HG03066 (cell line): ENCODE results near the gene DUXB.

Experiments
- ATAC-seq: cut with Tn5 transposase; IDR thresholded peaks from one replicate; pipeline ENCODE4 v1.9.1; 2021; ENCODE audit warnings: low read depth; ENCODE audit not compliant: unreplicated experiment

Gene DUXB

DNA sequence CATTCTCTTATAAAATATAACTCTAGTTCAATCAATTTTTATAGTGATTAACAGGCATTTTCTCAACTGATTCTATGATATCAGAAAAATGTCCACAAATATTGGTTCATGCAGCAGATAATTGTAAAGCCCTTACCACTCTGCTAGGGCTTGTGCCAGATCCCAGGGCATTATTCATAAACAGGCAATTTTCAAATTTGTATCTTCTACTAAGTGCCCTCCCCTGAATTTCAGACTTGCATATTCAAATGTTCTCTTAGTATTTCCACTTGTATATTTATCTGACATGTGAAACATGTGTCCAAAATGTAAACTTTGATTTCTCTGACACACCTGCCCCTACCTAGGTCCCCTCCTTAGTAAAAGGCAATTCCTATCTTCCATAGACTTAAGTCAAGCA lies 33.8 kb downstream of the DUXB start:
- no peak for ATAC-seq

- no peak for ATAC-seq
Observed at GRCh38 chr16:75660726-75661302, 40.4 kb downstream of the DUXB start.

DNA sequence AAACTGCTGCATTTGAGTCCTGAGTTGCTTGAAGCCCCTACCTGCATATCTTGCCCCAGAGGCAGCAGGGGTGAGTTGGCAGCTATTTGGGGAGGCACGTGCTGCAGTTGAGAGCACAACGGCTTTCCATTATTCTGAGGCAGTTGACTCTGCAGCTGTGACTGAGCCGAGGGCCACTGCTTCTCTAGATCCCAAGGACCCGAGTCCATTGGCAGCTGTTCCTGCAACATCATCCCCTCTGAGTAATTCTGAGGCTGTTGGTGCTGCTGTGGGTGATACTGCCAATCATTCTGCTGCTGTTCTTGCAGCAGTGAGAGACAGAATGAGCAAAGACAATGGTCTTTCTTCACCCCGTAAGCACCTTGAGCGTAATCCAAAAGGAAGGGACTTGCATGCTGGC lies 40.9 kb downstream of the DUXB start:
- ATAC-seq = no peak

DNA sequence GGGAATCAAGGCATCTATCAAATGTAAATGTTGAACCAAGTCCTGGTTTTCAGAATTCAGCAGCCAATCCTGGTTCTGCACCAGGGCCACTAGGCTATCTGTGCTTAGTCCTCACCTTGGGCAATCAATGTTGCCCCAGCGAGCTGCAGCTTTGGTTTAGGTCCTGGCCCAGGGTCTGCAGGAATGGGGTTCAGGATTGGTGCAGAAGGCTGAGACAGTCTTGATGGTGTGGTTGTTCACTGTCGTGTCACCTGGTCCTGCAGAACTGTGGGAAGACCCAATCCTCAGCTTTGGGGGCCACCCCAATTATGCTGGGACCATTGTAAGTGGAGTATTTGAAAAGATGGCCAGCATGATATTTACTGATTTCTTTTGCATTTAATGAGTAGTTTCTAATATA lies 43.1 kb downstream of the DUXB start:
- no peak for ATAC-seq

DNA sequence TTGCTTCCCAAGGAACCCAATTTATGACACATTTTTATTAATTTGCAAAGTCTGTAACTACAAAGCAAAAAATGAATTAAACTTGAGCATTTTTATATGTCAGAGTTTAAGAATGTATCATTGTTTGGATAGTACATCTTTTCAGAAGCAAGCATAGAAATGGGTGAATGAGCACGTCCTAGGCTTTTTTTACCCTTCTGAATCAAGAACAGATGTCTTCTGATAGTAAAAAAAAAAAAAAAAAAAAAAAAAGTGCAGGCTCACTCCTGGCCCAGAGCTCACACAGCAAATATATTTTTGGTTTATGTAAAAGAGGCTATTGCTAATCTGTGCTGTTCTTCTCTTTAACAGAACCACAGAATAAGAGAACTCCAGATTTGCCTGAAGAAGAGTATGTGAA lies 47.3 kb downstream of the DUXB start:
- no peak for ATAC-seq

DNA sequence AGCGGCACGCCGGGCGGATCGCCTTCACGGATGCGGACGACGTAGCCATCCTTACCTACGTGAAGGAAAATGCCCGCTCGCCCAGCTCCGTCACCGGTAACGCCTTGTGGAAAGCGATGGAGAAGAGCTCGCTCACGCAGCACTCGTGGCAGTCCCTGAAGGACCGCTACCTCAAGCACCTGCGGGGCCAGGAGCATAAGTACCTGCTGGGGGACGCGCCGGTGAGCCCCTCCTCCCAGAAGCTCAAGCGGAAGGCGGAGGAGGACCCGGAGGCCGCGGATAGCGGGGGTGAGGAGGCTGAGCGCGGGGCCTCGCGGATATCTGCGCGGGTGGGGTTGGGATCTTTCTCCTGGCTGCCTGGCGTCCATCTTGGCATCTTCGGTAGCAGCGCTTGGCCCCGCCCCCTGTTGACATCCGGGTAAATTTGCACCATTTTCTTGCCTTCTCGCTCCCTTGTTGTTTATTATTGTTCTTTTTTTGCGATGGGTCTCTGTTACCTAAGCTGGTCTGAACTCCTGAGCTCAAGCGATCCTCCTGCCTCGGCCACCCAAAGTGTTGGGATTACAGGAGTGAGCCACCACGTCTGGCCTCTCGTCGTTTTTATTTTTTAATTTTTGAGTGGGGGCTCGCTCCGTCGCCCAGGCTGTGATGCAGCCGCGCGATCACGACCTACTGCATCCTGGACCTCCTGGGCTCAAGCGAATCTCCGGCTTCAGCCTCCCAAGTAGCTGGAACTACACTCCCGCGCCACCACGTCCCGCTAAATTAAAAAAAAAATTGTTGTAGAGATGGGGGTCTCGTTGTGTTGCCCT lies 52.8 kb downstream of the DUXB start:
- peak; percentile 39 for ATAC-seq

- ATAC-seq = peak; percentile 83
Observed at GRCh38 chr16:75647492-75648264, 53.6 kb downstream of the DUXB start, which contains the start of the genes KARS1 and TERF2IP. TSS of gene KARS1 (minus strand) at chr16:75647665. CDS start at chr16:75647639, 26 bp downstream. TSS of gene TERF2IP (plus strand) at chr16:75647773. CDS start at chr16:75647883, 110 bp downstream.

DNA sequence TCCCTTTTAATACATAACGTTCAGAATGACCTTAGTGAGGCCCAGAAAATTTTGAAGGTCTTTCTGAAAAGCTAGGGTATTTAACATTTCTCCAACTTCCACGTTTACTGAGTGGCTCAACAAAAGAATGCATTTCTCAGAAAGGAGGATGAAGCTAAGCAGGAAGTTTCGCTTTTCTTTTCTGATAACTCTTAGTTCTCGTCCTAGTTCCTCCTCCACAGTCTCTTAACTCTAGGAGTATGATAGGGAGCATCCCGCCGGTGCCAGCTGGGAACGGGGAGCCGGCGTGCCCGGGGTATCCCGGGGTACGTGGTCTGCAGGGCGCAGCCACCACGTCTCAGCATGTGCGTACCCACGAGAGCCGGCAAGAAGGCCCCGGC lies 54.2 kb downstream of the DUXB start:
- ATAC-seq = peak; percentile 6

DNA sequence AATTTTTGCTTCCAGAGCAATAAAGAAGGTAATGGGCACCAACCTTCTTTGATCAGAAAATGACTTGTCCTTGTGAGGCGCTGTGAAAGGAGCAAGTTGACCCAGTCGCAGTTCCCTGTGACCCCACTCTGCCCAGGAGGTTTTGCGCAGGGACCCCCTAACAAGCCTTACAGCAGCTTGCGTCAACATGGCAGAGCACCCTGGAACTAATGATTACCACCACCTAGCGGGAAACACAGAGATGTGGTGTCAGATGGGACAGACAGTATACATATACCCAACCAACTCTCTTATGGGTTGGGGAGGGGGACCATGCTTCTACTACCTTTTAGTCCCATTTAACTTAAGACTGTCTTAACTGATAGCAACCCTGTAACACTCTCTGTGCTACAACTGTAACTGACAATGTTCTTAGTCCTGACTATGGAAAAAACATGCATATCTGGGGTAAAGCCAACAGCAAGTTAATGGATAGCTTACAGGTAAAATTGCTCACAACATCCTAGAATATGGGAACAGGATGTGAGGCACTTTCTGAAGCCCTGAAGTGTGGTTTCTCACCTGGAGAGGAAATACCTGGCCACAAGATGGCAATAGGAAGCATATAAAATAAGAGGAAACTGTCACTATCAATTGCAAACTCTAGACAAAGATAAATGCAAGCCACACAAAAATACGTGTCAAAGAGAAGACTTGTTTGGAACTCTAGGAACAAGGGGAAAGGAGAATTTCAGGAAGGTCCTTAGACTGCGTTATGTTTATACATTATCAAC lies 56.8 kb downstream of the DUXB start:
- no peak for ATAC-seq
